ENCODE measurements around the gene RNF208.
A peak's percentile ranks its signal among the peaks of the same experiment; 100 is the strongest.

Gene RNF208

DNA sequence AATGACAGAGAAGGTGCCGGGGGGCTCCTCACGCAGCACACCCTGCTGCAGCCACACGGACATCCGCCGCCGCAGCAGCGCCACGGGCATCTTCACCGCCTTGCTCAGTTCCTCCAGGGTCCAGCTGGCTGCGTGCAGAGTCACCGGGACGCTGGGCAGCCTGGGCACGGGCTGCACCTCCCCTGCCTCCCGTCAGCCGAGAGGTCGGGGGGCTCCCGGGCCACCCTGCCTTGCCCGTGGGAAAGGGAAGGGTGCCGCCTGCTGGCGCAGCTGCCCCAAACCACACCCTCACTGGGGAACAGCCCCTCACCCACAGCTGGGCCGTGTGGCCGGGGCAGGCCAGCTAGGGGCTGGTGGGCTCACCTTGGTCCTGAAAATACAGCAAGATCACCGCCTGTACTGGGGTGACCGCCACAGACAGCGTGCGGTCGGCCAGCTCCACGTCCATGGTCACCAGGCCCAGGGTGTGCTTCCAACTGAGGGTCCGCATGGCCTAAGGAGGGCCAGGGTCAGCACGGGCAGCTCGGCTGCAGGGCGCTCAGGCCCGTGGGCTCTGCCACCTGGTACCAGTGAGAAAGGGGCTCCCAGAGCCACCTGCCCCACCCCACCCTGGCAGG is 46.6 kb downstream of the RNF208 start:
- DNase-seq (ENCODE audit: low read depth) = no peak

DNA sequence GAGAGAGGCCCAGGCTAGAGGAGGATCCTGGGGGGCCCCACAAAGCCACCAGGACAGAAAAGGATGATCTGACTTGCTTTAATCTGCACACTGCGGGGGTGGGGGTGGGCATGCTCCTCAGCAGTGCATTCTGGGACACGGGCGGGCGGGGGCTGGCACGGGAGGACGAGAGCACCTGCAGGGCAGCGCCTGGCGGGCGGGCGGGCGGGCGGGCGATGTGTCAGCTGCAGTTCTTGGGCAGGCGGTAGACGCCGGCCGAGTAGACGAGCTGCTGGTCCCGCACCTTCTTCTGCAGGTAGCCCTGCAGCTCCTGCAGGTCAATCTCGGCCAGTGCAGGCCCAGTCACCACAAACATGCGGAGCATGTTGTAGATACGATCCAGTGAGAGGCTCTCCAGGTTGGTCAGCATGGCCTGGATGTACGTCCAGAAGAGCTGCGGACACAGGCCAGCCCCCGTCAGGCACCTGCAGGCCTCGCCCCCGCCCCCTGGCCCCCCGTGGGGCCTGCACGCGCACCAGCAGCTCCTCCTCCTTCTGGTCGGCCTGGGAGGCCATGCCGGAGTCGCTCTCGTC is 47.2 kb downstream of the RNF208 start:
- no peak for DNase-seq (ENCODE audit: low read depth)

GRCh38 chr9:137173796-137174664 is 48.0 kb downstream of the RNF208 start:
- no peak for DNase-seq (ENCODE audit: low read depth)

- DNase-seq (ENCODE audit: low read depth) = peak; percentile 13
These were observed 48.9 kb downstream of the RNF208 start for GRCh38 chr9:137172901-137173795.

- DNase-seq (ENCODE audit: low read depth) = no peak
These were observed 50.7 kb downstream of the RNF208 start for GRCh38 chr9:137171149-137171900.

GRCh38 chr9:137170486-137171148 is 51.4 kb downstream of the RNF208 start:
- no peak for DNase-seq (ENCODE audit: low read depth)
